ENCODE data around the gene OR2A5. TPM values are rescaled to one million over a fixed set of nuclear protein-coding genes. Genes with fewer than 3 reads are reported as not detected.

OR2A5 gene
- total and polyA plus RNA-seq, 3 donors from 2014 or later = 0.31 to 0.43 TPM; not detected in 1

- Histone ChIP-seq H3K9me3 (no peaks in the 10 kb centered on the region), H3K4me3 (no peak overlapping the region), H3K36me3 (ENCODE audit: low read depth, missing control alignments) (no peaks in the 10 kb centered on the region), H3K27ac (no peak overlapping the region), H3K27me3 (no peaks in the 10 kb centered on the region), H3K4me1 (no peaks in the 10 kb centered on the region)
- intact Hi-C loops (cut with DNase I; ENCODE audit: low total_unique reads) = no loop called here
- no peak for TF ChIP-seq POLR2A (IDR thresholded peaks at IDR 0.05)
- TF ChIP-seq CTCF (IDR thresholded peaks at IDR 0.05) = no peak
- WGBS, 2 donors = 73 to 81% methylated on average over 1 of the region's 1 CpG
- no peak for DNase-seq
These were observed 20.8 kb upstream of the OR2A5 start for GRCh38 chr7:144027974-144028373.

GRCh38 chr7:144028547-144028946 is 20.2 kb upstream of the OR2A5 start:
- Histone ChIP-seq H3K4me1 (no peaks in the 10 kb centered on the region), H3K27me3 (no peaks in the 10 kb centered on the region), H3K27ac (no peak overlapping the region), H3K4me3 (no peak overlapping the region), H3K36me3 (ENCODE audit: low read depth, missing control alignments) (no peaks in the 10 kb centered on the region), H3K9me3 (no peaks in the 10 kb centered on the region)
- intact Hi-C loops (cut with DNase I; ENCODE audit: low total_unique reads) = no loop called here
- 92 to 93% methylated on average over 3 of the region's 3 CpGs for WGBS, 2 donors
- TF ChIP-seq POLR2A (IDR thresholded peaks at IDR 0.05) (no peak), CTCF (IDR thresholded peaks at IDR 0.05) (no peak)
- no peak for DNase-seq

- no peak overlapping the region for H3K4me3 ChIP-seq
- DNase-seq = no peak
- H3K36me3 ChIP-seq (ENCODE audit: low read depth, missing control alignments) = no peaks in the 10 kb centered on the region
- TF ChIP-seq CTCF (IDR thresholded peaks at IDR 0.05) = no peak
- no peak for TF ChIP-seq POLR2A (IDR thresholded peaks at IDR 0.05)
- intact Hi-C loops (cut with DNase I; ENCODE audit: low total_unique reads) = no loop called here
- H3K27ac ChIP-seq = no peak overlapping the region
- no peaks in the 10 kb centered on the region for H3K27me3 ChIP-seq
- H3K4me1 ChIP-seq = no peaks in the 10 kb centered on the region
- H3K9me3 ChIP-seq = no peaks in the 10 kb centered on the region
- 83 to 91% methylated on average over 5 of the region's 5 CpGs for WGBS, 2 donors
These were observed 16.2 kb upstream of the OR2A5 start for GRCh38 chr7:144032516-144032915.

GRCh38 chr7:144032985-144033709 is 15.6 kb upstream of the OR2A5 start:
- Histone ChIP-seq H3K27ac (no peak overlapping the region), H3K27me3 (no peaks in the 10 kb centered on the region), H3K36me3 (ENCODE audit: low read depth, missing control alignments) (no peaks in the 10 kb centered on the region), H3K9me3 (no peaks in the 10 kb centered on the region), H3K4me1 (no peaks in the 10 kb centered on the region), H3K4me3 (no peak overlapping the region)
- intact Hi-C loops (cut with DNase I; ENCODE audit: low total_unique reads) = no loop called here
- TF ChIP-seq POLR2A (IDR thresholded peaks at IDR 0.05) = no peak
- no peak for TF ChIP-seq CTCF (IDR thresholded peaks at IDR 0.05)
- WGBS, 2 donors = 58 to 64% methylated on average over 1 of the region's 1 CpG
- DNase-seq = no peak

- TF ChIP-seq POLR2A (IDR thresholded peaks at IDR 0.05) (no peak), CTCF (IDR thresholded peaks at IDR 0.05) (no peak)
- no peak overlapping the region for H3K4me3 ChIP-seq
These were observed 13.4 kb upstream of the OR2A5 start for GRCh38 chr7:144035385-144035784.

More at GRCh38 chr7:144035385-144035784, 13.4 kb upstream of the OR2A5 start:
- Histone ChIP-seq H3K36me3 (ENCODE audit: low read depth, missing control alignments) (no peaks in the 10 kb centered on the region), H3K4me1 (no peaks in the 10 kb centered on the region), H3K9me3 (no peaks in the 10 kb centered on the region), H3K27ac (no peak overlapping the region), H3K27me3 (no peaks in the 10 kb centered on the region)
- intact Hi-C loops (cut with DNase I; ENCODE audit: low total_unique reads) = no loop called here
- no peak for DNase-seq

All from testis (tissue), 3 donors.